Endodermal cell (in vitro differentiated cells): ENCODE results near the gene CETN3. TPM values are rescaled to one million over a fixed set of nuclear protein-coding genes. Genes with fewer than 3 reads are reported as not detected.

Experiments
- DNase-seq: peaks from one replicate; pipeline ENCODE4 v3.0.0-alpha.2; 2017
- H3K27ac ChIP-seq: 2 replicates; pipeline ENCODE4 v1.5.1; 2013; ENCODE audit warnings: mild to moderate bottlenecking, low read depth, low read length, moderate library complexity
- H3K27me3 ChIP-seq: 2 replicates; pipeline ENCODE4 v1.6.1; 2013; ENCODE audit warnings: mild to moderate bottlenecking, low read length, moderate library complexity; ENCODE audit not compliant: insufficient read depth, control insufficient read depth, poor library complexity, severe bottlenecking
- H3K36me3 ChIP-seq: 2 replicates; pipeline ENCODE4 v1.7.0; 2013; ENCODE audit warnings: mild to moderate bottlenecking, low read length, moderate library complexity; ENCODE audit not compliant: control insufficient read depth, insufficient read depth
- H3K4me1 ChIP-seq: one replicate; pipeline ENCODE4 v1.7.0; 2013; ENCODE audit warnings: low read length; ENCODE audit not compliant: control insufficient read depth, insufficient read depth
- H3K4me3 ChIP-seq: 2 replicates; pipeline ENCODE4 v1.5.1; 2013; ENCODE audit warnings: mild to moderate bottlenecking, low read length, moderate library complexity
- H3K9ac ChIP-seq: 2 replicates; pipeline ENCODE4 v1.6.1; 2013; ENCODE audit warnings: mild to moderate bottlenecking, low read length, moderate library complexity; ENCODE audit not compliant: poor library complexity, severe bottlenecking; ENCODE audit errors: extremely low read depth
- H3K9me3 ChIP-seq: 2 replicates; pipeline ENCODE4 v1.6.1; 2013; ENCODE audit warnings: mild to moderate bottlenecking, low read length, moderate library complexity; ENCODE audit not compliant: control insufficient read depth
- H3K27ac Mint-ChIP-seq: 2 replicates; pipeline ENCODE4 v1.8.0; 2020; ENCODE audit warnings: mixed read lengths
- H3K27me3 Mint-ChIP-seq: 2 replicates; pipeline ENCODE4 v1.8.0; 2021; ENCODE audit warnings: mild to moderate bottlenecking, mixed read lengths; ENCODE audit not compliant: insufficient read depth
- H3K36me3 Mint-ChIP-seq: 2 replicates; pipeline ENCODE4 v1.8.0; 2020; ENCODE audit warnings: low read depth, mixed read lengths
- H3K4me1 Mint-ChIP-seq: 2 replicates; pipeline ENCODE4 v1.8.0; 2020; ENCODE audit warnings: mixed read lengths
- H3K4me3 Mint-ChIP-seq: 2 replicates; pipeline ENCODE4 v1.8.0; 2020; ENCODE audit warnings: mild to moderate bottlenecking, moderate library complexity, mixed read lengths
- H3K9me3 Mint-ChIP-seq: 2 replicates; pipeline ENCODE4 v1.8.0; 2020; ENCODE audit warnings: mild to moderate bottlenecking, mixed read lengths
- CTCF ChIP-seq: fragments of 200-600 bp; sonication (generic); conservative IDR thresholded peaks from 2 replicates; pipeline ENCODE4 v1.5.0; 2021; ENCODE audit warnings: antibody characterized with exemption, mild to moderate bottlenecking
- WGBS, 2 experiments: methylation state at CpG; one replicate each; pipeline versions ENCODE4 v1.1.5 to v1.1.7; 2013; ENCODE audit warnings: missing lambda C conversion rate in 2 of 2, mixed read lengths in 1 of 2; ENCODE audit not compliant: insufficient coverage in 1 of 2, insufficient read length in 1 of 2; 5-methylcytosine and 5-hydroxymethylcytosine counted together
- total RNA-seq, 2 donors: library from RNA; stranded (reverse); fragmentation: NEBNext Ultra II Directional in 1 of 2; extraction: Animal tissue kit (Norgen Biotek cat#: 25700) in 1 of 2; gene quantifications; 2 replicates in 1 of 2; 3 replicates in 1 of 2; pipeline ENCODE4 v1.2.1, GENCODE V29; 2021

The CETN3 gene
- total RNA-seq, 2 donors from 2014 or later, result 50.7 to 65.1 TPM

- DNase-seq, result no peak
- H3K36me3 Mint-ChIP-seq, result no peaks in the 10 kb centered on the region
- Histone ChIP-seq H3K9ac (no peak overlapping the region), H3K4me1 (no peaks in the 10 kb centered on the region), H3K27me3 (no peaks in the 10 kb centered on the region), H3K4me3 (no peak overlapping the region), H3K27ac (no peak overlapping the region), H3K36me3 (no peaks in the 10 kb centered on the region), H3K9me3 (no peaks in the 10 kb centered on the region)
- 100% methylated on average over 2 of the region's 2 CpGs; no CpG with 5 or more reads in 1 of the 2 experiments for WGBS, 2 experiments
- peaks cover 8% of the 10 kb centered on the region for H3K4me1 Mint-ChIP-seq
- H3K9me3 Mint-ChIP-seq, result peaks cover 3% of the 10 kb centered on the region
- TF ChIP-seq CTCF, result no peak
- no peak overlapping the region for H3K27ac Mint-ChIP-seq
- no peaks in the 10 kb centered on the region for H3K27me3 Mint-ChIP-seq
- no peak overlapping the region for H3K4me3 Mint-ChIP-seq
Observed at GRCh38 chr5:90383903-90384302, 25.7 kb downstream of the CETN3 start.

- Mint-ChIP-seq H3K9me3 (peaks cover 3% of the 10 kb centered on the region), H3K4me3 (no peak overlapping the region), H3K36me3 (no peaks in the 10 kb centered on the region), H3K27ac (no peak overlapping the region), H3K27me3 (no peaks in the 10 kb centered on the region), H3K4me1 (no peaks in the 10 kb centered on the region)
- no peak overlapping the region for H3K4me3 ChIP-seq
- H3K9me3 ChIP-seq, result no peaks in the 10 kb centered on the region
- TF ChIP-seq CTCF, result no peak
- H3K9ac ChIP-seq, result no peak overlapping the region
- no peaks in the 10 kb centered on the region for H3K27me3 ChIP-seq
- no peak for DNase-seq
- H3K4me1 ChIP-seq, result no peaks in the 10 kb centered on the region
- no peaks in the 10 kb centered on the region for H3K36me3 ChIP-seq
- H3K27ac ChIP-seq, result no peak overlapping the region
- WGBS, 2 experiments, result 97% methylated on average over 5 to 6 of the region's 6 CpGs
Observed at GRCh38 chr5:90381213-90381929, 28.2 kb downstream of the CETN3 start.

DNA sequence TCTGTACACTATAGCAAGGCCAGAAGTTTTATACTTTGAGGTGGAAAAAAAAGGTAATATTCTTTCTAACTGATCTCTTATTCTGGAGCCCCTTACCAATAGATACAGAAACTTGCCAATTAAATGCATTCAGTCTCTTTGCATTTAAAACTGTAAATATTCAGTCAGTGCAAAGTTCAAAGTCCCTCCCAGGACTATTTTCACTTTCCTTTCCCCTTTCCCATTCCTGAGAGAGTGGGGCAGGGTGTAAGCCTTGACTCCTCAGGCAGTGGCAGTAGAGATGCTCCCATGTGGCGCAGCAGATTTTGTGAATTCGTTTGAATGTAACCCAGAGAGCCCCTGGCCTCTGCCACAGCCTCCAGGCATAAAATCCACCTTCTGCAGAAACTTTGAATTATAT, 29.9 kb downstream of the CETN3 start:
- WGBS, 2 experiments, result 89 to 92% methylated on average over 2 of the region's 2 CpGs
- Histone ChIP-seq H3K27ac (no peak overlapping the region), H3K27me3 (no peaks in the 10 kb centered on the region), H3K4me3 (no peak overlapping the region), H3K36me3 (no peaks in the 10 kb centered on the region), H3K4me1 (no peaks in the 10 kb centered on the region), H3K9ac (no peak overlapping the region), H3K9me3 (no peaks in the 10 kb centered on the region)
- no peak overlapping the region for H3K4me3 Mint-ChIP-seq
- peaks cover 3% of the 10 kb centered on the region for H3K9me3 Mint-ChIP-seq
- H3K27ac Mint-ChIP-seq, result no peak overlapping the region
- H3K36me3 Mint-ChIP-seq, result no peaks in the 10 kb centered on the region
- TF ChIP-seq CTCF, result no peak
- no peaks in the 10 kb centered on the region for H3K27me3 Mint-ChIP-seq
- no peak for DNase-seq
- no peaks in the 10 kb centered on the region for H3K4me1 Mint-ChIP-seq
